DMS153 treated with DMSO at 0.1 percent for 48 hours (cell line): ENCODE results near the gene GLIS1.
"Not testable (repeated sequence)": the region's sequence is repeated elsewhere in the genome, so short reads cannot be mapped to it uniquely, and the experiment has no call there.

ENCODE experiments used
- DNase-seq: peaks from one replicate; lab custom pipeline; 2025; ENCODE audit not compliant: unreplicated experiment; lab: John Stamatoyannopoulos, UW

Gene GLIS1

DNA sequence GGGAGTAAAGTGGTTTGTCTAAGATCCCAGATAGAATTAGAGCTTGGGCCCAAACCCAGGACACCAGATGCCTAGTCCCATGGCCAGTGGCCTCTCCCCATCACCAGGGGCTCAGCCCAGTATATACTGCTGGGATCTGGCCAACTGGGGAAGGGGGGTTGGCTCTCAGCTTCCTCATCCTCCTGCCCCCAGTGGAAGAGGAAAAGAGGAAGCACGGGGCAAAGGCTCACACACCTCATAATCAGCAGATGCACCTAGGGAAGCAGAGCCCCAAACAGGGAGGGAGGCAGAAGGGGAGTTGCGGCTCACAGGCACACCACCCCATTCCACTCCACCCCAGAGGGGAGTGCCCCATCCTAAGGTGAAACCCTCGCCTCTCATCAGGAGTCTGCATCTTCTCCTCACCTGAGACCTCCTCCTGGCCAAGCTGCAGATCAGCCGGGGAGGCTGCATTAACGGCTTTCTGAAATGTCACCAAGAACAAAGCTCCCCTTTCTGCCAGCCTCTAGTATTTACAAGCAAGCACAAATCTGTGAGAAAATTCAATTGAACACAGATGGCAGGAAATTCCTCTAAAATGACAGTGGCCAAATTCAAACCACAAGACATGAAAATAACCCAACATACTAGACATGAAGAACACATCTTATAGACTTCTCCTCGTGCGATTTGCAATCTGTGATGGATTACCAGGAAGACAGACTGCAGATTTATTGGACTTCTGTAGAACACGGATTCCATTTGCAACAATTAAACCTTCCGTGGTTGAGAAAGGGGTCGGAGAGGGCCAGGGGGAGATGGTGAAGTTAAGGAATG, 82.8 kb downstream of the GLIS1 start:
- no peak for DNase-seq

DNA sequence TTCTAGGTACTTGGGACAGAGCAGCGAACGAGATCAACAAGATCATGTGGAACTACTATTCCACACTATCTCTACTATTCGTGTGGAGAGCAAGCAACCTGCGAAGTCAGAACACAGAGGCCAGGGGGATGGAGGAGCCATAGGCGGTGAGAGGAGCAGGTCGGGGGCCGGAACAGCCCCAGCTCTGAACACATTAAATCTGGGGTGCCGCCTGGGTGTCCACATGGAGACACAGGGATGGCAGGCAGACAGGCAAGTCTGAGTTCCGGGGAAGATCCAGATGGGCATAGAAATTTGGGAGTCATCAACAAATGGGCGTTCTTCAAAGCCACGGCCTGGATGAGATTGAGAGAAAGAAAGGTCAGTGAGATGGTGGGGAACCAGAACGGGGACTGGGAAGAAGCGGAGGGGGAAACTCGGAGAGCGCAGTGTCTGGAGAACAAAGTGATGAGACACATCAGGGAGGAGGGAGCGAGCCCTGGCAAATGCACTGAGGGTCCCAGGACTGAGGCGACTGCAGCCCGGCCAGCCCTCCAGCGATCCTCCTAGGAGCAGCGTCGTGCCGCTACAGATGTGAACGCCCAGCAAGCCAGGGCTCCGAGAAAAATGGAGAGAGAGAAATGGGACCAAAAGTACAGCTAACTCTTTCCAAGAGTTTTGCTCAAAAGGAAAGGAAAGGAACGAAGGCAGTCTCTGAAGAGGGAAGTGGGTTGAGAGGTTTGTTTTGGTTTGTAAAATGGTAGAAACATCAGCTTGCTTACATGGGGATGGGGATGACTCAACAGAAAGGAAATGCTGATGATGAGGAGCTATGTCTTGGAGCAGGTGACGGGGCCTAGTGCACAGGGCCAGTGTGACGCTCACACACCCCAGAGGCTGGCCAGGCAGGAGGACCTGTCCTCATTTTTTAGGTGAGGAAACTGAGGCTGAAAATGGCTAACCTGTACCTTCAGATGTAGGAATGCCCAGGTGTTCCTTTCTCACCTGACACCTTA, 84.5 kb downstream of the GLIS1 start:
- DNase-seq: no peak

DNA sequence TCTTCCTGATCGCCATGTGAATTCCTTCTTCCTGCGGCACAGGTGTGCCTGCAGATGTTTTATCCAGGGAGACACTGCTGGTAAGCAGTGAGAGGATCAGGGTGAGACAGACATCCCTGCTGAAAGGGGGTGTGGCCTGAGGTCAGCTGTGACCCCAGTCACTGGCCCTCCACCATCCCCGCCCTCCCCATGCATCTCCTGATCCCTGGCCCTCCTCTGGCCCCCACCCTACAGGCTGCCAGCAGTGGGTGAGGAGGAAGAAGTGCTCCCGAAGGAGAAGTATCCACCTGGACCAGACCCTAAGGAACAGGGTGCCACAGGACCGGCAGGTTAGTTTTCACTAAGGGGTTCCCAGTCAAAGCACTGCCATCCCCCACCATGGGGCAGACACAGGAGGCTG, 85.3 kb downstream of the GLIS1 start:
- no peak for DNase-seq

DNA sequence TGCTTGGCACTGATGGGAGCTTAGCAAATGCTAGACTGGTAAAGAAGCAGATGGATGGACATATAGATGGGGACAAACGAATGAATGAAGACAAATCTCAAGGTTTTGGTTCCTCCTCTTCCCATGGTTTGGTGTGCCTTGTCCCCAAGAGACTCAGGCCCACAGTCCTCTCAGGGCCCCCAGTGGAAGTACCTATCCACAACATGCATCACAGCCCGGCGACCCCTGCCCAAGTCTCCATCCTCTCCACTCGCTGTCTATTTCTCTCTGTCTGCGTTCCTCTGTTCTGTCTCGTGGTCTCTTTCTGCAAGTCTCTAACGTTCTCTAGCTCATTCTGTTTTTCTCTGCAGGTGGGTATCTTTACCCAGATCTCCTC, 85.8 kb downstream of the GLIS1 start:
- DNase-seq: no peak

DNA sequence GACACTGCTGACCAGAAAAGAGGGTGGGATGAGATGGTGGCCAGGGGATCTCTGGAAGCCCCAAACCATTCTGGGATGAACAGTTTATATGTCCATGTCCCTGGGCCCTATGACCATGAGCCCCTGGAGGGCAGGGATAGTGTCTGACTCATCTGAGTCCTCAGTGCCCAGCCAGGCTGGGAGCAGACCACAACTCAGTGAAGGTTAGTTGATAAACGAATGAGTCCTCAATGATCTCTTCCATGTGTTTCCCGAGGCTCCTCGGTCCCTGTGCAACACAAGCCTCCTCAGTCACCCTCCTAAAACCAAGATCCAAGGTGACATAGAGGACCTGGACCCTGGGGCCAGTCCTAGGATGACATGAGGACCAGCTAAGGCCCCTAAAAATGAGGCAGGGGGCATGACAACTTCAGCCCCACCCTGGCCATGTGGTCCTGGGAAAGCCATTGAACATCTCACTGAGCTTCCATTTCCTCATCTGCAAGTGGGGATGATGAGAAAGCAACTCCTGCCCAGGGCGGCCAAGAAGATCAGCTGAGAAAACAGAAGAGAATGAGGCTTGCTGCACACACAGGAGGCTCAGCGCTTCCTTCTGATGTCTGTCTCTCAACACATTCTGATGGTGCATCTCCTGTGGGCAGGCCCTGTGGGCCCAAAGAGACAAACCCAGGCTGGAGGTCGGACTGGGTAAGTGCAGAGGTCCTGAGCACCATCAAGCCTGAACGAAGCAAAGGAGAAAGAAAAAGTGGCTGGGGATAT, 86.3 kb downstream of the GLIS1 start:
- DNase-seq: no peak

DNA sequence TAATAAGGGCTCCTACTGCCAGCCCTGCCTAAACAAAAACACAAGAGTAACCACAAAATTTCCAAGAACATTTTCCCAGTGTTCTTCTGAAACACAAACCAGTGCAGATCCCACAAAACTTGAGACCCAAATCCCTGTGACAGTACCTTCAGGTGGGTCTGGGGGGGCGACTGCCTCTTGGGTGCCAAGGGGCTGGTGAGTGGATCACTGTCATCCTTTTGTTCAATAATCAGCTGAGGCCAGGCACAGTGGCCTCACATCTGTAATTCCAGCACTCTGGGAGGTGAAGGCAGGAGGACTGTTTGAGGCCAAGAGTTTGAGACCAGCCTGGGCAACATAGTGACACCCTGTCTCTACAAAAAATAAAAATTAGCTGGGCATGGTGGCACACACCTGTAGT, 87.6 kb downstream of the GLIS1 start:
- DNase-seq: no peak

DNA sequence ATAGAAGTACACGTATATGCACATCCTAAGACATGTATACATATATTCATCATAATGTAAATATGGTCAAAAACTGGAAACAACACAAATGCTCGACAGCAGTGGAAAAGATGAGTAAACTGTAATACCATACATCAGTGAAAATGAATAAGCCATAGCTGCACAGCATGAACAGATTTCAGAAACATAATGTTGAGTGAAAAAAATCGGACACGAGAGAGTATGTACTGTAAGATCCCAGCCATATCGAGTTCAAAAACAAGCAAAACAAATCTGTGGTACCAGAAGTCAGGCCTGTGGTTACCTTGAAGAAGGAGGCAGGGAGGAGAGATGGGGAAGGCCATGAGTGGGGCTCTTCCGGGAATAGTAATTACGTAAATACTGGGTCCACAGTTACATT, 90.4 kb downstream of the GLIS1 start:
- no peak for DNase-seq

DNA sequence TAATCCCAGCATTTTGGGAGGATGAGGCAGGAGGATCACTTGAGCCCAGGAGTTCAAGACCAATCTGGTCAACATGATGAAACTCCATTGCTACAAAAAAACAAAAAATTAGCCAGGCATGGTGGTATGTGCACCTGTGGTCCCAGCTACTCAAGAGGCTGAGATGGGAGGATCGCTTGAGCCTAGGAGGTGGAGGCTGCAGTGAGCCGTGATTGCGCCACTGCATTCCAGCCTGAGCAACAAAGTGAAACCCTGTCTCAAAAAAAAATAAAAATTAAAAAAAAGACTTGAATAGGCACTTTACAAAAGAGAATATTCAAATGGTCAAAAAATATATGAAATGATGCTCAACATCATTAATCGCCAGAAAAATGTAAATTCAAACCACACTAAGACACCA, 91.0 kb downstream of the GLIS1 start:
- not testable (repeated sequence) for DNase-seq

DNA sequence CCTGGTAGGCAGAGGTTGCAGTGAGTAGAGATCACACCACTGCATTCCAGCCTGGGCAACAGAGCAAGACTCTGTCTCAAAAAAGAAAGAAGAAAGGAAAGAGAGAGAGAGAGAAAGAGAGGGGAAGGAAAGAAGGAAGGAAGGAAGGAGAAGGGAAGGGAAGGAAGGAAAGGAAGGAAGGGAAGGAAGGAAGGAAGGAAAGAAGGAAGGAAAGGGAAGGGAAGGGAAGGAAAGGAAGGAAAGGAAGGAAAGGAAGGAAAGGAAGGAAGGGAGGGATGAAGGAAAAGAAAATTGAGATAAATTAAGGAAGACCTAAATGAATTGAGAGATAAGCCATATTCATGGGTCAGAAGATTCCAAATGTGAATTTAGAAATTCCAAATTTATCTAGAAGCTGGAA, 92.2 kb downstream of the GLIS1 start:
- no peak for DNase-seq

DNA sequence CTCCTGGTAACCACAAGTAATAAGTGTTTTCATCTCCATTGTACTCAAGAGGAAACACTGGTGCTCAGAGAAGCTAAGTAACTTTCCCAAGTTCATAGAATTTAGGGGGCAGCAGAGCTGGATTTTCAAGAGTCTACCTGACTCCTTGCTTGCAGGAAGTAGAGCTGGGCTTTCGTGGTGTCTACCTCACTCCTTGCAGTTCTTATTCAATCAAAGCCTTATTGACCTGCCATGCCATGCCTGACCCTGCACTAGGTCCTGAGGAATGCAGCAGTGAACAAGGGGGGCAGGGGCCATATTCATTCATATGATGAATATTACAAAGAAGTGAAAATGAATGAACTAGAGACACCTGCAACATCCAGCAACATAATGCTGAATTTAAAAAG, 93.3 kb downstream of the GLIS1 start:
- DNase-seq: no peak

DNA sequence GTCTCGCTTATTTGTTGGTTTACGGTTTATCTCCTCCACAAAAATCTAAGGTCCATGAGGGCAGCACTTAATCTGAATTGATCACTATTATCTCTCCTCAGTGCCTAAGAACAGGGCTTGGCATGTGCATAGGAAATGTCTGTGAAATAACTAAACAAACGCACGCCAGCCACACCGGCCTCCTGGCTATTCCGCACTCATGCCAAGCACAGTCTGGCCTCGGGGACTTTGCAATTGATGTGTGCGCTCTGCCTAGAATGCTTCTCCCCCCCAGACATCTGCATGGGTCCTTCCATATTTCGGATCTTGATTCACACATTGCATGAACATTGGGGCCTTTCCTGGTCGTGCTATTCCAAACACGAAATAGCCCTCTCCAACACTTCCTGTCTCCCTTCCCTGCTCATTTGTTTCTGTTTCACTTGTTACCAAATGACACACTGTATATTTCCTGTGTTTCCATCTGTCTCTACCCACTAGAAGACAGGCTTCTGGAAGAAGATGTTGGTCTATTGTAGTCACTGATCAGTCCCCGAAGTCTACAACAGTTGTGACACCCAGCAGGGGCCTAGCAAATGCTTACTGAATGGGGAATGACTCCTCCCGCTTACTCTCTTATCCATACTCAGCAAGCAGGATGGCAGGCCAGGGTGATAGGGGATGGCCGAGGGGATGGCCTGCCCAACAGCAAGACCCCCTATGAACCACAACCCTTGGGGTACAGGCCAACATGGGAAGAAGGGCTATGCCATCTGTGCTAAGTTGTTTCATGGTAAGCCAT, 93.9 kb downstream of the GLIS1 start:
- DNase-seq: no peak

DNA sequence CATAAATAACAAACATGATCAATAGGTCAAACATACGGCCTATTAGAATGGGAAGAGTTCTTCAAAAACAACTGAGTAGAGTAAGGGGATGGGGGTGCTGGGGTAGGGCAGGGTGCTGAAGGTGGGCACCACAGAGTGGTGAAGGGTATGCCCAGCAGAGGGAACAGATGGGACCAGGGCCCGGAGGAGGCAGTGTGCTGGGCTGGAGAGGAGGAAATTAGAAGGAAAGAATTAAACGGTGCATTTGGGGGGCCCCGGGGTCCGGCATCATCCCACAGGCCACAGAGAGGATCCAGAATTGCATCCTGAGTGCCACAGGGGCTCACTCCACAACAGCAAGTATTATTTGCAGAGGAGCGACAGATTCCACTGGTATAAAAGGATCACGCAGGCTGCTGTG, 94.5 kb downstream of the GLIS1 start:
- DNase-seq: no peak

DNA sequence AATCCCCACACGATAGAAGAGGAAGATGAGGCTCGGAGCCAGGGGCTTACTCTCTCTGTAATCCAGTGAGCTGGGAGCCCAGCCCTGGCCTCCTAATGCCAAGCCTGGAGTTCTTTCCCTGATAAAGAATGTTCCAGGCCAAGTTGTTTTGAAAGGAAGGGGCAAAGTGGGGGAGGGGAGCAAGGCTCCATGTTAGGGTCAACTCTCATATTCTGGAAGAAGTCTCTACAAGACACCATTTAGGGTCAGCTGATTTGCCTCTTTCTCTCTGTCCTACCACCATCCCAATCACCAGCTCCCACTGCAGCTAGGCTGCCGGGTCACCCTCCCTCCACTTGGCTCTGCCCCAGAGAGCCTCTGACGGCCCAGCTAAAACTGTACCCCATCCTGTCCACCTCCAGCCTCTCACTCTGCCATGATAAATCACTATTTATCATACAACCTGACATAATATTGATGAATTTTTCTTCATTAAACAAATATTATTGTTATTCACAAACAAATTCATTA, 95.0 kb downstream of the GLIS1 start:
- DNase-seq: no peak

DNA sequence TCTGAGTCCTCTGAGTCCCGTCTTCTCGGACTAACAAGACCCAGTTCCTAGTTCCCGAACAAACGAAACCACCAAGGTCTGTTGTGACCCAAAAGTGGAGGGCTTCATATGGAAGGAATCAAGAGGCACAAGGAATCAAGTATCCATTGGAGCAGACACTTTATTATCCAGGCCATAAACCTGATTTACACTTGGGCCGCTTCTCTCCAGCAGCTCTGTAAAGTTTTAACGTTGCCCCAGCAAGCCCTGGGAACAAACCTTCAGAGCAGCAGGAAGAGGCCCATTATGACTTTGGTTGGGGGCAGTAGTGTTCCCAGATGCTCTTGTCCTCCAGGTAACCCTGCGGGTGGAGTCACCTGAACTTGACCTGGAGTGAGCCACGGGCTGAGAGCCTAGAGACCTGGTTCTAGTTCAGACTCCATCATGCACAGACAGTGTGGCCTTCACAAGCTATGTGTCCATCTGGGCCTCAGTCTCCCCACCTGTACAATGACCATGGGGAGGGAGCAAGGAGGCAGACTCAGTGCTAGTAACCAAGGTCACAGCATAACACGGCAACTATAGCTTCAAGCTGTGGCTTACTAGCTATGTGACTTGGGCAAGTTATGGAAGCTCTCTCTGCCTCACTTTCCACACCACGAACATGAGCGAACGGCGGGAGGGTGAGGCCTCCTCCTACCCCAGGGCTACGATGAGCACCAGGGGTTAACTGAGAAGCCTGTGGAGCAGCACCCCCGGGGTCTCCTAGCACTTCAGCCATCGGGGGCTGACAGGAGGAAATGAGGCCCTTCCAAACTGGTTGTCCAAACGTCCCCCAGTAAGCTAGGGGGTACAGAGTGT, 95.7 kb downstream of the GLIS1 start:
- DNase-seq: no peak

DNA sequence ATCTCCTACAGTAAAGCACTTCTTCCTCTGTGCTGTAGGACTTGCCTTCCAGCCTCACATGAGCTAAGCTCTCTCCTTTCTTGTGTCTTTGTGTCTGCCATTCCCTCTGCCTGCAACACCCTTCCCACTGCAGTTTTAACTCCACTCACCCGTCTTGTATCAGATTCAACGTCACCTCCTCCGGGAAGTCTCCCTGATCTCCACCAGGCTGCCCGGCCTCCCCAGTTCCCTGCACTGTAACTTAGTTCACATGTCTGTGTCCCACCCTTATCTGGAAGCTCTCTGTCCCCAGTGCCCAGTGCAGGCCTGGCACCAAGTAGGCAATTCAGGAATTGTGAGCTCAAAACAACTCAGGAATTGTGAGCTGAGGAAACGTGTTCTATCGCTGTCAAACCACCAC, 96.4 kb downstream of the GLIS1 start:
- DNase-seq: no peak

DNA sequence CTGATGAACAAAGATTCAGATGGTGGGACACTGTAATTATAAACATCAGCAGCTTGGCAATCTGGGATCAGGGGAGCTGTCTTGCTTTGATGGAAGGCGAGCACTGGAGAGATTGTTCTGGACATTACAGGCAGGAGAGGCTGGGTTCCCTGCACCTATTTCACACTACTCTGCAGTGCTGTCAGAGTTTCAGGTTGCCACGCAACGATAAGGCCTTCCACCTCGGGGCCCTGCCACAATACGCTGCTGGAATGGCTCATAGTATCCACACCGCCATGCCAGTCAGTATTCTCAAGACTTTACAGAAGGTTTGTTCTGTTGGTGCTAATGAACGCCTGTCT, 96.8 kb downstream of the GLIS1 start:
- no peak for DNase-seq

DNA sequence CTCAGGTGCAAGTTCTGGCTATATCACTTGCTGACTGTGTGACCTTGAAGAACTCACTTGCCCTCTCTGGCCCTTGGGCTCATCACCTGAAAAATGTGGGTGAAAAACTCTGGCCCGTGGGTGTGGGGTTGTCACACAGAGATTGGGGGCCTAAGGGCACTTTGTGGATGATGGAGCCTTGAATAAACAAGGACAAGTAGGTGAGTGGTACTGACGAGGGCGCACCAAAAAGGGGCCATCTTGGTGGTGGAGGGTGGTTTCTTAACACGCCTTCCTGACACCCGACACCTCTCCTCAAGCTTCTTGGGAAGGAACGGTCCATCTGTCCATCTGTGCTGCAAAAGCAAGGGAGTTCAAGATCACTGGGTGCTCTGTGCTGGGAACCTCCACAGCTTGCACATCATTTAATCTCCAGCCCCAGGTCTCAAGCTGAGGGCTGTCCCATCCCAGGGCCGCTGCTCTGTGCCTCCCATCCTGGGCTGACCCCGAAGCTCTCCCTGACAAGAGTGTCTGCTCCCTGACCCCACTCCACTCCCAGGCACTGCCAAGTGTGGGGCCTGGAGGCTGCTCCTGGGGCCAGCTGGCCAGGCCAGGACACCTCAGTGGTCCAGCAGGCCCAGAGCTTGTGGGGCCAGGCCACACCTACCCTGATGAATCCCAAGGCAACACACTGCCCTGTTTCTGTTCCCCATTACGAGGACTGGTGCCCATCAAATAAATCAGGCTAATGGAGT, 97.3 kb downstream of the GLIS1 start:
- DNase-seq: no peak

DNA sequence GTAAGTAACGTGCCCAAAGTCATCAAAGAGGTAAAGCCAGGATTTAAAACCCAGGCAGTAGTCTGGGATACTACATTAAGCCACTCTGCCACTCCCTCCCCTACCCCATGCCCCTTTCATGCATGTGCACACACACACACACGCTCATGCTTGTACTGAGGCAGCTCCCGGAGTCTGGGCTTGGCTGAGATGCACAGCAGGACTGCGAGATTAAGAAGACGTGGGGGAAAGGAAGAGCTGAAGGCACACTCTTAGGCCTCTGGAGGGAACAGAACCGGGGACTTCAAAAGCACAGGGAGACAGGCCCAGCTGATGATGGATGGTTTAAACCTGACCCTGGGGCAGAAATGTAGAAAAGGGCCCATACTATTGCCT, 98.3 kb downstream of the GLIS1 start:
- no peak for DNase-seq
